SK-N-SH (cell line): Measurements from ENCODE around the gene RAB4A. TPM values are rescaled to one million over a fixed set of nuclear protein-coding genes. Genes with fewer than 3 reads are reported as not detected.

Source experiments
- CTCF ChIA-PET: fragments of 300-600, 350-600 bp; formaldehyde crosslinking; extraction: SDS; loops from one replicate; lab custom pipeline; 2021; lab: Yijun Ruan, JAX
- POLR2A ChIA-PET: fragments of 350-600 bp; sonication (Branson Sonifier 250); formaldehyde crosslinking; extraction: SDS; loops from one replicate; lab custom pipeline; 2020; ENCODE audit warnings: antibody characterized with exemption, inconsistent platforms; lab: Yijun Ruan, JAX
- DNase-seq: peaks from one replicate; pipeline ENCODE4 v3.0.0; 2012
- H2AFZ ChIP-seq: fragments of 200-600 bp; sonication (generic); 2 replicates; pipeline ENCODE4 v1.8.1; 2016; ENCODE audit warnings: antibody characterized with exemption, mild to moderate bottlenecking, low read depth
- H3F3A ChIP-seq: fragments of 200-600 bp; sonication (generic); replicated peaks from 2 replicates; pipeline ENCODE3; 2016; ENCODE audit warnings: antibody characterized with exemption, mild to moderate bottlenecking; ENCODE audit not compliant: insufficient read depth
- H3K27ac ChIP-seq, 2 experiments: fragments of 200-500 bp in 1 of 2; fragments of 200-600 bp in 1 of 2; sonication (Bioruptor generic) in 1 of 2; sonication (generic), shearing (Covaris generic) in 1 of 2; 2 replicates each; pipeline versions ENCODE4 v1.5.1 to v1.6.1; 2014 to 2016; ENCODE audit warnings: low read depth in 2 of 2, inconsistent platforms in 1 of 2, low read length in 1 of 2, mild to moderate bottlenecking in 1 of 2, mixed read lengths in 1 of 2
- H3K27me3 ChIP-seq: fragments of 200-600 bp; sonication (generic), shearing (Covaris generic); 2 replicates; pipeline ENCODE4 v1.6.1; 2016; ENCODE audit warnings: mixed run types; ENCODE audit not compliant: insufficient read depth
- H3K36me3 ChIP-seq, 2 experiments: fragments of 200-500 bp in 1 of 2; fragments of 200-600 bp in 1 of 2; sonication (Bioruptor generic) in 1 of 2; sonication (generic) in 1 of 2; replicated peaks in 1 of 2; 2 replicates each; pipeline versions ENCODE3 to v1.5.1; 2014 to 2016; ENCODE audit warnings: low read length in 1 of 2, mild to moderate bottlenecking in 1 of 2; ENCODE audit not compliant: insufficient read depth in 2 of 2, control insufficient read depth in 1 of 2
- H3K4me1 ChIP-seq, 2 experiments: fragments of 200-500 bp in 1 of 2; fragments of 200-600 bp in 1 of 2; sonication (Bioruptor generic) in 1 of 2; sonication (generic), shearing (Covaris generic) in 1 of 2; 2 replicates each; pipeline versions ENCODE4 v1.5.1 to v1.6.1; 2014 to 2016; ENCODE audit warnings: low read depth in 1 of 2, low read length in 1 of 2, mixed run types in 1 of 2; ENCODE audit not compliant: insufficient read depth in 2 of 2, control insufficient read depth in 1 of 2
- H3K4me2 ChIP-seq: fragments of 200-600 bp; sonication (generic), shearing (Covaris generic); 2 replicates; pipeline ENCODE4 v1.6.1; 2017; ENCODE audit warnings: mixed run types
- H3K4me3 ChIP-seq, 2 experiments: fragments of 200-500 bp in 1 of 2; fragments of 200-600 bp in 1 of 2; sonication (Bioruptor generic) in 1 of 2; sonication (generic), shearing (Covaris generic) in 1 of 2; 2 replicates each; pipeline versions ENCODE4 v1.5.1 to v1.8.1; 2014 to 2016; ENCODE audit warnings: low read depth in 2 of 2, inconsistent platforms in 1 of 2, low read length in 1 of 2, mild to moderate bottlenecking in 1 of 2, mixed read lengths in 1 of 2, moderate library complexity in 1 of 2
- H3K79me2 ChIP-seq: fragments of 200-600 bp; sonication (generic); 2 replicates; pipeline ENCODE4 v1.8.1; 2017; ENCODE audit warnings: mild to moderate bottlenecking; ENCODE audit not compliant: insufficient read depth
- H3K9ac ChIP-seq: fragments of 200-600 bp; sonication (generic); 2 replicates; pipeline ENCODE4 v1.6.1; 2017; ENCODE audit warnings: mixed run types
- H3K9me2 ChIP-seq: fragments of 200-600 bp; sonication (generic); 2 replicates; pipeline ENCODE4 v1.6.1; 2017; ENCODE audit warnings: mixed run types
- H3K9me3 ChIP-seq: fragments of 200-600 bp; sonication (generic); 2 replicates; pipeline ENCODE4 v1.6.1; 2017; ENCODE audit warnings: mixed run types, mild to moderate bottlenecking, moderate library complexity
- H4K20me1 ChIP-seq: fragments of 200-600 bp; sonication (generic); 2 replicates; pipeline ENCODE4 v1.6.1; 2017; ENCODE audit warnings: mild to moderate bottlenecking, mixed run types; ENCODE audit not compliant: insufficient read depth
- CHD2 ChIP-seq: fragments of 150-350 bp; IDR thresholded peaks from 2 replicates; pipeline ENCODE4 v1.6.1; 2018; ENCODE audit warnings: low read length; ENCODE audit not compliant: partially characterized antibody
- CTCF ChIP-seq: fragments of 200-600 bp; sonication (generic); IDR thresholded peaks from 2 replicates; pipeline ENCODE4 v1.6.1; 2017; ENCODE audit warnings: antibody characterized with exemption, mild to moderate bottlenecking, moderate library complexity
- ELF1 ChIP-seq: IDR thresholded peaks from 2 replicates; pipeline ENCODE4 v1.4.0; 2012
- EZH2phosphoT487 ChIP-seq: fragments of 200-600 bp; sonication (generic); IDR thresholded peaks from 2 replicates; pipeline ENCODE4 v1.6.1; 2017; ENCODE audit warnings: low read depth, mixed run types, mild to moderate bottlenecking, antibody characterized with exemption, moderate library complexity, borderline replicate concordance
- FOXJ3 ChIP-seq: sonication (generic); formaldehyde crosslinking; IDR thresholded peaks from 2 replicates; pipeline ENCODE4 v1.5.1; 2020; ENCODE audit warnings: mild to moderate bottlenecking, missing genetic modification reagents
- GABPA ChIP-seq: IDR thresholded peaks from 2 replicates; pipeline ENCODE4 v1.4.0; 2012; ENCODE audit warnings: low read depth, mild to moderate bottlenecking
- JUND ChIP-seq: IDR thresholded peaks from 2 replicates; pipeline ENCODE4 v1.4.0; 2012
- MEF2A ChIP-seq: IDR thresholded peaks from 2 replicates; pipeline ENCODE4 v1.4.0; 2012; ENCODE audit warnings: low read depth, borderline replicate concordance
- MXI1 ChIP-seq: IDR thresholded peaks from 2 replicates; pipeline ENCODE4 v1.6.1; 2012; ENCODE audit warnings: mild to moderate bottlenecking, low read depth, low read length, improper control_type of control experiment
- POLR2AphosphoS5 ChIP-seq: IDR thresholded peaks from 2 replicates; pipeline ENCODE4 v1.6.1; 2012; ENCODE audit warnings: low read depth, low read length
- RCOR1 ChIP-seq: fragments of 150-350 bp; IDR thresholded peaks from 2 replicates; pipeline ENCODE4 v1.6.1; 2017; ENCODE audit warnings: antibody characterized with exemption, low read length
- RFX5 ChIP-seq: IDR thresholded peaks from 2 replicates; pipeline ENCODE4 v1.6.1; 2012; ENCODE audit warnings: mild to moderate bottlenecking, improper control_type of control experiment, low read length
- RXRA ChIP-seq: IDR thresholded peaks from 2 replicates; pipeline ENCODE4 v1.4.0; 2012; ENCODE audit warnings: low read depth, mild to moderate bottlenecking, borderline replicate concordance
- SIN3A ChIP-seq: IDR thresholded peaks from 2 replicates; pipeline ENCODE4 v1.6.1; 2012; ENCODE audit warnings: low read depth, mild to moderate bottlenecking, low read length, moderate library complexity, borderline replicate concordance
- SMC3 ChIP-seq: IDR thresholded peaks from 2 replicates; pipeline ENCODE4 v1.6.1; 2012; ENCODE audit warnings: low read depth, low read length, improper control_type of control experiment
- TAF1 ChIP-seq: IDR thresholded peaks from 2 replicates; pipeline ENCODE4 v1.6.1; 2012; ENCODE audit warnings: low read depth, mild to moderate bottlenecking, low read length, moderate library complexity, borderline replicate concordance
- TCF12 ChIP-seq: IDR thresholded peaks from 2 replicates; pipeline ENCODE4 v1.4.0; 2012
- WGBS: methylation state at CpG from one replicate; pipeline ENCODE4 v1.1.6; 2017; ENCODE audit warnings: low lambda C conversion rate; 5-methylcytosine and 5-hydroxymethylcytosine counted together
- polyA plus RNA-seq, 3 experiments: library from polyadenylated mRNA; depleted of rRNA; stranded (reverse); fragments of >200 nt; gene quantifications; 2 replicates each; pipeline ENCODE4 v1.2.3, GENCODE V29; 2012
- TF ChIP-seq, protein P1 (sequence below): IDR thresholded peaks from 2 replicates; pipeline ENCODE4 v1.6.1; 2012; ENCODE audit warnings: mild to moderate bottlenecking, low read depth, low read length, moderate library complexity
- TF ChIP-seq, protein P2 (sequence below): IDR thresholded peaks from 2 replicates; pipeline ENCODE4 v1.4.0; 2012; ENCODE audit warnings: low read depth, borderline replicate concordance
- TF ChIP-seq, protein P3 (sequence below): IDR thresholded peaks from 2 replicates; pipeline ENCODE4 v1.4.0; 2012; ENCODE audit warnings: low read depth, borderline replicate concordance

RAB4A gene
- polyA plus RNA-seq, 1 of the 3 experiments (the other 2 are of a cell fraction), result 28.1 TPM

- Histone ChIP-seq H3F3A (no peaks in the 10 kb centered on the region), H3K27me3 (peaks cover 2% of the 10 kb centered on the region; the same call in 1 of the 2 replicates), H3K36me3 (no peaks in the 10 kb centered on the region), H3K9ac (no peak overlapping the region), H3K4me3 (no peak overlapping the region), H3K9me2 (no peaks in the 10 kb centered on the region), H3K27ac (no peak overlapping the region), H3K9me3 (0 out of 2 replicates have a peak, but pooled peaks cover 7% of the 10 kb centered on the region), H3K4me2 (no peak overlapping the region), H3K79me2 (no peaks in the 10 kb centered on the region), H3K4me1 (no peaks in the 10 kb centered on the region), H4K20me1 (no peaks in the 10 kb centered on the region), H2AFZ (no peak overlapping the region)
- no peak for DNase-seq
- 38% methylated on average over 2 of the region's 2 CpGs for WGBS
- ChIA-PET POLR2A (no interaction called here), CTCF (interaction anchor here (1.4 kb wide), 1 partner anchor 9 kb away, joined by 5 read pairs; no protein-coding TSS in a partner anchor)
- TF ChIP-seq RCOR1, result no peak
- TF ChIP-seq ELF1, result no peak
- TF ChIP-seq MEF2A, result no peak
- TF ChIP-seq TCF12, result no peak
- no peak for TF ChIP-seq GABPA
- TF ChIP-seq JUND, result no peak
- TF ChIP-seq RFX5, result no peak
- TF ChIP-seq TAF1, result no peak
- no peak for TF ChIP-seq FOXJ3 (CRISPR knock-in tag)
- TF ChIP-seq CHD2, result no peak
- no peak for TF ChIP-seq MXI1
- TF ChIP-seq, protein P1, sequence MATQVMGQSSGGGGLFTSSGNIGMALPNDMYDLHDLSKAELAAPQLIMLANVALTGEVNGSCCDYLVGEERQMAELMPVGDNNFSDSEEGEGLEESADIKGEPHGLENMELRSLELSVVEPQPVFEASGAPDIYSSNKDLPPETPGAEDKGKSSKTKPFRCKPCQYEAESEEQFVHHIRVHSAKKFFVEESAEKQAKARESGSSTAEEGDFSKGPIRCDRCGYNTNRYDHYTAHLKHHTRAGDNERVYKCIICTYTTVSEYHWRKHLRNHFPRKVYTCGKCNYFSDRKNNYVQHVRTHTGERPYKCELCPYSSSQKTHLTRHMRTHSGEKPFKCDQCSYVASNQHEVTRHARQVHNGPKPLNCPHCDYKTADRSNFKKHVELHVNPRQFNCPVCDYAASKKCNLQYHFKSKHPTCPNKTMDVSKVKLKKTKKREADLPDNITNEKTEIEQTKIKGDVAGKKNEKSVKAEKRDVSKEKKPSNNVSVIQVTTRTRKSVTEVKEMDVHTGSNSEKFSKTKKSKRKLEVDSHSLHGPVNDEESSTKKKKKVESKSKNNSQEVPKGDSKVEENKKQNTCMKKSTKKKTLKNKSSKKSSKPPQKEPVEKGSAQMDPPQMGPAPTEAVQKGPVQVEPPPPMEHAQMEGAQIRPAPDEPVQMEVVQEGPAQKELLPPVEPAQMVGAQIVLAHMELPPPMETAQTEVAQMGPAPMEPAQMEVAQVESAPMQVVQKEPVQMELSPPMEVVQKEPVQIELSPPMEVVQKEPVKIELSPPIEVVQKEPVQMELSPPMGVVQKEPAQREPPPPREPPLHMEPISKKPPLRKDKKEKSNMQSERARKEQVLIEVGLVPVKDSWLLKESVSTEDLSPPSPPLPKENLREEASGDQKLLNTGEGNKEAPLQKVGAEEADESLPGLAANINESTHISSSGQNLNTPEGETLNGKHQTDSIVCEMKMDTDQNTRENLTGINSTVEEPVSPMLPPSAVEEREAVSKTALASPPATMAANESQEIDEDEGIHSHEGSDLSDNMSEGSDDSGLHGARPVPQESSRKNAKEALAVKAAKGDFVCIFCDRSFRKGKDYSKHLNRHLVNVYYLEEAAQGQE, result no peak
- TF ChIP-seq SMC3, result no peak
- no peak for TF ChIP-seq SIN3A
- TF ChIP-seq, protein P2, sequence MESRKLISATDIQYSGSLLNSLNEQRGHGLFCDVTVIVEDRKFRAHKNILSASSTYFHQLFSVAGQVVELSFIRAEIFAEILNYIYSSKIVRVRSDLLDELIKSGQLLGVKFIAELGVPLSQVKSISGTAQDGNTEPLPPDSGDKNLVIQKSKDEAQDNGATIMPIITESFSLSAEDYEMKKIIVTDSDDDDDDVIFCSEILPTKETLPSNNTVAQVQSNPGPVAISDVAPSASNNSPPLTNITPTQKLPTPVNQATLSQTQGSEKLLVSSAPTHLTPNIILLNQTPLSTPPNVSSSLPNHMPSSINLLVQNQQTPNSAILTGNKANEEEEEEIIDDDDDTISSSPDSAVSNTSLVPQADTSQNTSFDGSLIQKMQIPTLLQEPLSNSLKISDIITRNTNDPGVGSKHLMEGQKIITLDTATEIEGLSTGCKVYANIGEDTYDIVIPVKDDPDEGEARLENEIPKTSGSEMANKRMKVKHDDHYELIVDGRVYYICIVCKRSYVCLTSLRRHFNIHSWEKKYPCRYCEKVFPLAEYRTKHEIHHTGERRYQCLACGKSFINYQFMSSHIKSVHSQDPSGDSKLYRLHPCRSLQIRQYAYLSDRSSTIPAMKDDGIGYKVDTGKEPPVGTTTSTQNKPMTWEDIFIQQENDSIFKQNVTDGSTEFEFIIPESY, result no peak
- TF ChIP-seq RXRA, result no peak
- TF ChIP-seq CTCF, result no peak
- TF ChIP-seq EZH2phosphoT487, result no peak
- TF ChIP-seq, protein P3, sequence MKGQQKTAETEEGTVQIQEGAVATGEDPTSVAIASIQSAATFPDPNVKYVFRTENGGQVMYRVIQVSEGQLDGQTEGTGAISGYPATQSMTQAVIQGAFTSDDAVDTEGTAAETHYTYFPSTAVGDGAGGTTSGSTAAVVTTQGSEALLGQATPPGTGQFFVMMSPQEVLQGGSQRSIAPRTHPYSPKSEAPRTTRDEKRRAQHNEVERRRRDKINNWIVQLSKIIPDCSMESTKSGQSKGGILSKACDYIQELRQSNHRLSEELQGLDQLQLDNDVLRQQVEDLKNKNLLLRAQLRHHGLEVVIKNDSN, result no peak
- no peak for TF ChIP-seq POLR2AphosphoS5
These were observed 82.1 kb downstream of the RAB4A start for GRCh38 chr1:229352975-229353374.
